Sigmoid colon (tissue), 4 donors: ENCODE data around the gene CTDP1.

Source experiments
- CTCF ChIP-seq, 4 experiments: fragments of 450-650 bp in 3 of 4; fragments of 200-600 bp in 1 of 4; IDR thresholded peaks; one replicate each; pipeline ENCODE4 v1.5.1; 2016 to 2019; ENCODE audit warnings: antibody characterized with exemption in 4 of 4, mild to moderate bottlenecking in 3 of 4, moderate library complexity in 2 of 4
- EP300 ChIP-seq, 4 donors: sonication (generic); formaldehyde crosslinking; IDR thresholded peaks; one replicate each; pipeline ENCODE4 v1.6.1; 2017; ENCODE audit warnings: antibody characterized with exemption in 4 of 4
- POLR2A ChIP-seq, 2 donors: fragments of 450-650 bp; IDR thresholded peaks; one replicate each; pipeline ENCODE4 v1.6.1; 2016; ENCODE audit warnings: antibody characterized with exemption in 2 of 2, mild to moderate bottlenecking in 2 of 2, moderate library complexity in 2 of 2

GRCh38 chr18:79789901-79790890, 110.6 kb downstream of the CTDP1 start:
- TF ChIP-seq EP300 (IDR thresholded peaks at IDR 0.05), result no peak
- no peak for TF ChIP-seq CTCF (IDR thresholded peaks at IDR 0.05)
- no peak for TF ChIP-seq POLR2A (IDR thresholded peaks at IDR 0.05)
